Inferior parietal cortex (tissue), 1 donor: ENCODE data around the gene AQR.
"Not testable (repeated sequence)": the region's sequence is repeated elsewhere in the genome, so short reads cannot be mapped to it uniquely, and the experiment has no call there.

ENCODE experiments used
- DNase-seq: peaks from one replicate; pipeline ENCODE4 v3.0.0-alpha.2; 2016; ENCODE audit errors: extremely low spot score

The AQR gene

GRCh38 chr15:34813446-34814190 lies 155.9 kb downstream of the AQR start:
- no peak for DNase-seq

- DNase-seq = not testable (repeated sequence)
Measured at GRCh38 chr15:34812868-34813365, 156.6 kb downstream of the AQR start.

- no peak for DNase-seq
Measured at GRCh38 chr15:34812369-34812768, 157.2 kb downstream of the AQR start.

- DNase-seq = no peak
Measured at GRCh38 chr15:34810443-34811129, 159.0 kb downstream of the AQR start.

GRCh38 chr15:34809186-34809585 lies 160.4 kb downstream of the AQR start:
- DNase-seq = no peak

DNA sequence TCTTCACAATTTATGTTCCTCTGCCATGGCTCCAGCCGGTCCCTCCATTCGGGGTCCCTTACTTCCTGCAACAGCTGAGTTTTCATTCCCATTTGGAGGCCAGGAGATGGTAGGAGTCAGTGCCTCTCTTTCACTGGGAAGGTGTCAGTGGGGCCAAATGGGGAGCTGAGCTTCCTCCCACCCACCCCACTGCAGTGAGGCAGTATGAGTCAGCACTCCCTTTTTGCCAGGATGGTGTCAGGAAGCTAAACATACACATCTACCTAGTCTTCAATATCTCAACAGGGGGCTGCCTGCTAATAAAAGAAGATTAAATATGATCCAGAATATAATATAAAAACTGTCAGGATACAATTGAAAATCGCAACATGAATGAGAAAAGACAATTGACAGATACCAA lies 161.5 kb downstream of the AQR start:
- DNase-seq = no peak

DNA sequence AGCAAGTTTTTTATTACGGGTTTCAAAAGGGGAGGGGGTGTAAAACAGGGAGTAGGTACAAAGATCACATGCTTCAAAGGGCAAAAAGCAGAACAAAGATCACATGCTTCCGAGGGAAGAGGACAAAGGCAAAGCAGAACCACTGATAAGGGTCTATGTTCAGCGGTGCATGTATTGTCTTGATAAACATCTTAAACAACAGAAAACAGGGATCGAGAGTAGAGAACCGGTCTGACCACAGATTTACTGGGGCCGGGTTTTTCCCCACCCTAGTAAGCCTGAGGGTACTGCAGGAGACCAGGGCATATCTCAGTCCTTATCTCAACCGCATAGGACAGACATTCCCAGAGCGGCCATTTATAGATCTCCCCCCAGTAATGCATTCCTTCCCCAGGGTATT lies 162.3 kb downstream of the AQR start:
- not testable (repeated sequence) for DNase-seq

- DNase-seq = no peak
Measured at GRCh38 chr15:34804776-34805175, 164.8 kb downstream of the AQR start.

DNA sequence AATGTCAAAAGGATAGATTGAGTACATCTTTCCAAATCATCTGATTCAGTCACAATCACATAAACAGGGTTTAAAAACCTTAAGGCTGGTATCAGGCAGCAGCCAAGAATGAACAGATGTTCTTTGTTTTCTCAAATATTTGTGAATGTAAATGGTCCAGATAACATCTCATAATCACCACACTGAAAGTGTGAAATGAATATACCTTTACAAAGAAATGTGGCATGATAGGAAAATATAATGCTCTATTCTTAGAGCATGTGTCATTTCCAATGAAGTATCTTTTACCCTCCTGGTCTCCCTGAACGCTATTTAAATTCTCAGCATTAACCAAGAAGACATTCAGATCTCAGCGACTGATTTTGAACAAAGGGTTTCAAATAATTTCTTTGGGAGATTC lies 165.4 kb downstream of the AQR start:
- DNase-seq = no peak

GRCh38 chr15:34802803-34803750 lies 166.5 kb downstream of the AQR start:
- no peak for DNase-seq

- DNase-seq = no peak
Measured at GRCh38 chr15:34802371-34802770, 167.2 kb downstream of the AQR start.
